Motor neuron (in vitro differentiated cells): ENCODE data around the gene OR1C1. TPM values are rescaled to one million over a fixed set of nuclear protein-coding genes. Genes with fewer than 3 reads are reported as not detected.
"Not testable (repeated sequence)": the region's sequence is repeated elsewhere in the genome, so short reads cannot be mapped to it uniquely, and the experiment has no call there.

ENCODE experiments used
- ATAC-seq, 8 experiments: fragments of 200-7000 bp; cut with Tn5 transposase; replicated peaks in 6 of 8; 2 replicates each; pipeline ENCODE4 v1.8.0; 2021; ENCODE audit warnings: mild to moderate bottlenecking in 8 of 8, moderate library complexity in 8 of 8
- H3K27ac ChIP-seq, 2 donors: fragments of 250-450 bp; sonication (Bioruptor Pico); 2 replicates each; pipeline ENCODE4 v1.9.0; 2021; ENCODE audit warnings: antibody characterized with exemption in 2 of 2, mild to moderate bottlenecking in 2 of 2, moderate library complexity in 1 of 2
- H3K4me1 ChIP-seq, 2 donors: fragments of 250-450 bp; sonication (Bioruptor Pico); replicated peaks in 1 of 2; 2 replicates each; pipeline ENCODE4 v1.6.1; 2021; ENCODE audit warnings: antibody characterized with exemption in 2 of 2, mild to moderate bottlenecking in 2 of 2, moderate library complexity in 1 of 2
- H3K4me3 ChIP-seq, 5 donors: fragments of 250-450 bp; sonication (Bioruptor Pico); 2 replicates each; pipeline ENCODE4 v1.9.0; 2021; ENCODE audit warnings: antibody characterized with exemption in 5 of 5, mild to moderate bottlenecking in 5 of 5, moderate library complexity in 4 of 5
- WGBS, 10 experiments: fragments of 450-650 bp; shearing (Covaris generic); methylation state at CpG; one replicate each; pipeline ENCODE4 v1.0.0; 2022; 5-methylcytosine and 5-hydroxymethylcytosine counted together
- in situ Hi-C, 9 experiments: fragments of 400-800 bp; cut with MboI; loops; one replicate each; pipeline ENCODE4 v1.15.0; 2021; ENCODE audit warnings: low sequenced_read_pairs in 9 of 9, low pct_unique_long_range_greater_than_20kb in 2 of 9; ENCODE audit not compliant: unreplicated experiment in 9 of 9
- total RNA-seq, 8 experiments: library from RNA; unstranded; fragments of 300-600 nt; gene quantifications; 2 replicates each; pipeline versions ENCODE4 v1.2.3 to v1.2.4, GENCODE V29; 2022

Gene OR1C1
- total RNA-seq, 8 experiments from 2014 or later = 0.07 to 1.3 (median 0.20) TPM; not detected in 2

- in situ Hi-C loops = no loop called here
- 0 to 89% (median 71%) methylated on average over 2 to 3 of the region's 3 CpGs for WGBS, 10 experiments
- ATAC-seq = no peak
- Histone ChIP-seq H3K27ac (no peak within 1 kb of the TSS), H3K4me1 (no peaks in the 10 kb centered on the region), H3K4me3 (no peak within 1 kb of the TSS)
These were observed 43.8 kb downstream of the OR1C1 start, which contains the start of gene OR6F1 for GRCh38 chr1:247716546-247716945. Gene OR6F1, minus strand, starts transcription at chr1:247716646. Its CDS starts 3,891 bp downstream, at chr1:247712755.

- Histone ChIP-seq H3K4me1 (no peaks in the 10 kb centered on the region), H3K4me3 (no peak overlapping the region), H3K27ac (no peak overlapping the region)
- ATAC-seq = no peak
- 8 to 92% (median 80%) methylated on average over 5 to 7 of the region's 7 CpGs; no CpG with 5 or more reads in 1 of the 10 experiments for WGBS, 10 experiments
- in situ Hi-C loops = no loop called here
These were observed 46.6 kb downstream of the OR1C1 start for GRCh38 chr1:247713753-247714152.

GRCh38 chr1:247710681-247711080 lies 49.7 kb downstream of the OR1C1 start:
- H3K27ac ChIP-seq, H3K4me3 ChIP-seq, ATAC-seq, H3K4me1 ChIP-seq, in situ Hi-C loops: not testable (repeated sequence)
- WGBS, 10 experiments = 0 to 100% (median 84%) methylated on average over 1 to 8 of the region's 8 CpGs; no CpG with 5 or more reads in 5 of the 10 experiments

Other genes starting within 250 kb of the OR1C1 start
- gene OR2C3, start 224.1 kb downstream of the OR1C1 start, total RNA-seq = under 1 TPM in 5 of 8 experiments, not detected in 3; 0.04 to 0.38 (median 0.09) TPM
- under 1 TPM in 4 of 8 experiments, not detected in 4; 0.14 to 0.25 (median 0.21) TPM for gene GCSAML, start 211.4 kb downstream of the OR1C1 start, total RNA-seq
- 1 to 10 TPM in 1 of 8 experiments, under 1 TPM in 1, not detected in 6; 0.21 to 1.0 TPM for gene OR2G2, start 172.2 kb downstream of the OR1C1 start, total RNA-seq
- under 1 TPM in 2 of 8 experiments, not detected in 6; 0.61 to 0.76 TPM for gene OR2G3, start 155.0 kb downstream of the OR1C1 start, total RNA-seq
- under 1 TPM in 5 of 8 experiments, not detected in 3; 0.04 to 0.71 (median 0.18) TPM for gene OR13G1, start 80.8 kb downstream of the OR1C1 start, total RNA-seq
- under 1 TPM in 3 of 8 experiments, not detected in 5; 0.09 to 0.31 (median 0.28) TPM for gene OR6F1, start 43.9 kb downstream of the OR1C1 start, total RNA-seq
- gene OR14K1, start 21.9 kb downstream of the OR1C1 start, total RNA-seq = not detected
- gene OR14A2, start 12.4 kb downstream of the OR1C1 start, total RNA-seq = not detected
- not detected for gene OR14A16, start 63.6 kb upstream of the OR1C1 start, total RNA-seq
- gene OR11L1, start 81.3 kb upstream of the OR1C1 start, total RNA-seq = 1 to 10 TPM in 1 of 8 experiments, under 1 TPM in 1, not detected in 6; 0.25 to 1.1 TPM
- 1 to 10 TPM in 2 of 8 experiments, under 1 TPM in 5, not detected in 1; 0.27 to 4.7 (median 0.52) TPM for gene TRIM58, start 96.6 kb upstream of the OR1C1 start, total RNA-seq
- 1 to 10 TPM in 1 of 8 experiments, under 1 TPM in 7; 0.33 to 1.0 (median 0.51) TPM for gene OR2W3, start 135.0 kb upstream of the OR1C1 start, total RNA-seq
- under 1 TPM in 1 of 8 experiments, not detected in 7; 0.47 TPM for gene OR2T8, start 159.7 kb upstream of the OR1C1 start, total RNA-seq
- gene OR2AJ1, start 164.3 kb upstream of the OR1C1 start, total RNA-seq = under 1 TPM in 2 of 8 experiments, not detected in 6; 0.21 to 0.24 TPM
- 1 to 10 TPM in 2 of 8 experiments, under 1 TPM in 2, not detected in 4; 0.36 to 1.9 (median 0.80) TPM for gene OR2L8, start 188.3 kb upstream of the OR1C1 start, total RNA-seq
- gene OR2AK2, start 204.7 kb upstream of the OR1C1 start, total RNA-seq = 1 to 10 TPM in 2 of 8 experiments, under 1 TPM in 1, not detected in 5; 1.00 to 1.5 (median 1.1) TPM